ENCODE data around the gene C11orf98. TPM values are rescaled to one million over a fixed set of nuclear protein-coding genes. Genes with fewer than 3 reads are reported as not detected.
A peak's percentile ranks its signal among the peaks of the same experiment; 100 is the strongest.

Gene C11orf98
- total RNA-seq, 1 experiment from 2014 or later: 139 TPM

- H3K4me1 Mint-ChIP-seq: peaks cover 17 to 21% of the 10 kb centered on the region in 2 experiments
- Histone ChIP-seq H4K91ac (ENCODE audit: insufficient read length, low read depth, low read length) (no peak overlapping the region), H4K20me1 (ENCODE audit: control insufficient read depth, insufficient read depth, insufficient read length) (no peaks in the 10 kb centered on the region), H4K5ac (ENCODE audit: insufficient read length, low read depth, low read length) (no peak overlapping the region), H3K56ac (ENCODE audit: insufficient read length, low read depth, low read length) (no peak overlapping the region), H2BK20ac (ENCODE audit: low read depth, low read length, poor library complexity, severe bottlenecking) (no peak overlapping the region), H3K23me2 (ENCODE audit: insufficient read length, low read depth, low read length, poor library complexity, severe bottlenecking) (peaks cover 14% of the 10 kb centered on the region), H3K4ac (ENCODE audit: low read depth, low read length) (no peak overlapping the region), H3K23ac (ENCODE audit: insufficient read length, low read depth, low read length) (no peak overlapping the region), H2BK5ac (ENCODE audit: insufficient read length, low read length) (no peak overlapping the region), H2BK15ac (ENCODE audit: low read depth, low read length) (no peak overlapping the region), H3K79me1 (ENCODE audit: insufficient read depth, low read depth, low read length, poor library complexity, severe bottlenecking) (no peaks in the 10 kb centered on the region), H2AFZ (ENCODE audit: low read length) (no peak overlapping the region), H4K8ac (replicated peaks; ENCODE audit: insufficient read length, low read depth, low read length) (no peak overlapping the region), H2BK120ac (ENCODE audit: low read depth, low read length, poor library complexity, severe bottlenecking) (no peak overlapping the region), H3K27me3 (ENCODE audit: insufficient read depth, low read length) (no peaks in the 10 kb centered on the region), H3K9ac (ENCODE audit: extremely low read depth, insufficient read length, low read length) (peak overlapping the region; percentile 95), H2AK5ac (ENCODE audit: insufficient read length, low read length) (no peak overlapping the region), H3K18ac (ENCODE audit: insufficient read length, low read depth, low read length) (peak overlapping the region; percentile 38), H3T11ph (ENCODE audit: low read length) (no peak overlapping the region), H3K14ac (ENCODE audit: insufficient read depth, low read length) (peak overlapping the region; percentile 49; the same call in 1 of the 2 replicates), H2BK12ac (ENCODE audit: insufficient read length, low read depth, low read length) (no peak overlapping the region), H3K9me3 (ENCODE audit: control insufficient read depth, low read depth, low read length) (no peaks in the 10 kb centered on the region), H3K4me2 (ENCODE audit: insufficient read depth, insufficient read length, low read length) (peak overlapping the region; percentile 86), H3K4me1 (ENCODE audit: insufficient read depth, low read length) (peaks cover 2% of the 10 kb centered on the region; the same call in 1 of the 2 replicates), H3K27ac (ENCODE audit: insufficient read length, low read depth, low read length) (no peak overlapping the region), H3K79me2 (ENCODE audit: insufficient read depth, low read length) (peaks cover 3% of the 10 kb centered on the region; the same call in 1 of the 2 replicates)
- peaks cover 29 to 54% (median 29%) of the 10 kb centered on the region in 3 experiments for H3K36me3 Mint-ChIP-seq (ENCODE audit: insufficient read depth in 1 of 3, low read depth in 3 of 3)
- no peak for TF ChIP-seq CTCF (conservative IDR thresholded peaks at IDR 0.05)
- H3K9me3 Mint-ChIP-seq: no peaks in the 10 kb centered on the region; a peak in 1 of 5 replicates
- peak overlapping the region; percentile 94 to 99 for H3K4me3 Mint-ChIP-seq
- no CpG with 5 or more reads among the region's 39 CpGs for WGBS (ENCODE audit: extremely low coverage, insufficient read length, low lambda C conversion rate)
- peak overlapping the region; percentile 96 to 98 (median 97) for H3K27ac Mint-ChIP-seq
- H3K27me3 Mint-ChIP-seq (ENCODE audit: low read depth): no peaks in the 10 kb centered on the region; the same call in 1 of the 2 replicates
- no peak for DNase-seq
Observed at GRCh38 chr11:62665599-62666258, 719 bp upstream of the C11orf98 start.
